RWPE2 (cell line): ENCODE results near the gene FOXRED2.

Experiments used
- ATAC-seq: fragments of 200-7000 bp; cut with Tn5 transposase; 3 replicates; pipeline ENCODE4 v1.9.1; 2021; ENCODE audit warnings: low read depth
- DNase-seq: peaks from one replicate; pipeline ENCODE4 v3.0.0-alpha.2; 2020; ENCODE audit warnings: low spot score
- H3K27ac ChIP-seq: fragments of 450-650 bp; 2 replicates; pipeline ENCODE4 v1.5.1; 2017; ENCODE audit warnings: mild to moderate bottlenecking; ENCODE audit not compliant: poor library complexity, severe bottlenecking
- H3K27me3 ChIP-seq: fragments of 250-450 bp; sonication (Bioruptor Pico); 2 replicates; pipeline ENCODE4 v1.5.1; 2021; ENCODE audit warnings: mild to moderate bottlenecking, moderate library complexity; ENCODE audit not compliant: insufficient read depth, poor library complexity, severe bottlenecking
- H3K36me3 ChIP-seq: fragments of 250-450 bp; sonication (Bioruptor Pico); 2 replicates; pipeline ENCODE4 v1.5.1; 2020; ENCODE audit warnings: low read depth, mild to moderate bottlenecking, moderate library complexity
- H3K4me1 ChIP-seq: fragments of 250-450 bp; sonication (Bioruptor Pico); 2 replicates; pipeline ENCODE4 v1.5.1; 2021; ENCODE audit warnings: mild to moderate bottlenecking, moderate library complexity; ENCODE audit not compliant: insufficient read depth, poor library complexity, severe bottlenecking
- H3K4me3 ChIP-seq: fragments of 250-450 bp; sonication (Bioruptor Pico); 2 replicates; pipeline ENCODE4 v1.5.1; 2021; ENCODE audit warnings: mild to moderate bottlenecking, moderate library complexity; ENCODE audit not compliant: severe bottlenecking
- H3K9me3 ChIP-seq: fragments of 250-450 bp; sonication (Bioruptor Pico); 2 replicates; pipeline ENCODE4 v1.5.1; 2021; ENCODE audit warnings: mild to moderate bottlenecking, moderate library complexity; ENCODE audit not compliant: severe bottlenecking
- CTCF ChIP-seq: fragments of 450-650 bp; IDR thresholded peaks from one replicate; pipeline ENCODE4 v1.5.1; 2017; ENCODE audit warnings: mild to moderate bottlenecking, moderate library complexity; ENCODE audit not compliant: poor library complexity, severe bottlenecking

The FOXRED2 gene

GRCh38 chr22:36467042-36467810 is 39.6 kb downstream of the FOXRED2 start:
- Histone ChIP-seq H3K27ac (peak overlapping the region; percentile 91), H3K36me3 (peaks cover 7% of the 10 kb centered on the region), H3K4me1 (peaks cover 77% of the 10 kb centered on the region), H3K4me3 (no peak overlapping the region), H3K9me3 (no peaks in the 10 kb centered on the region), H3K27me3 (no peaks in the 10 kb centered on the region)
- TF ChIP-seq CTCF, result no peak
- ATAC-seq (no peak), DNase-seq (no peak)

GRCh38 chr22:36466258-36466657 is 40.6 kb downstream of the FOXRED2 start:
- Histone ChIP-seq H3K36me3 (peaks cover 7% of the 10 kb centered on the region), H3K4me1 (peaks cover 74% of the 10 kb centered on the region), H3K9me3 (no peaks in the 10 kb centered on the region), H3K4me3 (no peak overlapping the region), H3K27me3 (no peaks in the 10 kb centered on the region), H3K27ac (peak overlapping the region; percentile 91)
- DNase-seq (no peak), ATAC-seq (no peak)
- no peak for TF ChIP-seq CTCF

GRCh38 chr22:36465232-36466021 is 41.4 kb downstream of the FOXRED2 start:
- DNase-seq (peak; percentile 97), ATAC-seq (peak; percentile 69)
- Histone ChIP-seq H3K27me3 (no peaks in the 10 kb centered on the region), H3K9me3 (no peaks in the 10 kb centered on the region), H3K36me3 (peaks cover 3% of the 10 kb centered on the region), H3K4me3 (no peak overlapping the region), H3K27ac (peak overlapping the region; percentile 91), H3K4me1 (peaks cover 66% of the 10 kb centered on the region)
- TF ChIP-seq CTCF, result no peak

GRCh38 chr22:36464715-36465231 is 42.1 kb downstream of the FOXRED2 start:
- peaks cover 60% of the 10 kb centered on the region for H3K4me1 ChIP-seq
- DNase-seq, result no peak

More at GRCh38 chr22:36464715-36465231, 42.1 kb downstream of the FOXRED2 start:
- H3K9me3 ChIP-seq, result no peaks in the 10 kb centered on the region
- no peak overlapping the region for H3K4me3 ChIP-seq
- TF ChIP-seq CTCF, result no peak
- H3K27ac ChIP-seq, result peak overlapping the region; percentile 91
- ATAC-seq, result no peak
- H3K36me3 ChIP-seq, result peaks cover 3% of the 10 kb centered on the region
- H3K27me3 ChIP-seq, result no peaks in the 10 kb centered on the region
